K562 (cell line): ENCODE results near the gene GAB1. TPM values are rescaled to one million over a fixed set of nuclear protein-coding genes. Genes with fewer than 3 reads are reported as not detected.

Experiments used
- ATAC-seq: fragments of 200-7000 bp; cut with Tn5 transposase; 3 replicates; pipeline ENCODE4 v1.9.1; 2020; ENCODE audit warnings: moderate library complexity
- BruUV-seq: library from RNA; stranded (reverse); fragments of 400-500 nt; replicated peaks from 2 replicates; lab custom pipeline; 2021; lab: Mats Ljungman, UMichigan
- CTCF ChIA-PET: fragments of 300-600 bp; formaldehyde crosslinking; extraction: SDS; loops from one replicate; lab custom pipeline; 2021; ENCODE audit warnings: low intra/inter-chr PET ratio; lab: Yijun Ruan, JAX
- POLR2A ChIA-PET: fragments of 300-600, 350-650 bp; sonication (Branson Sonifier 250); formaldehyde crosslinking; extraction: SDS; loops from one replicate; lab custom pipeline; 2021; ENCODE audit warnings: antibody characterized with exemption, inconsistent platforms; lab: Yijun Ruan, JAX
- DNase-seq, 4 experiments: peaks; one replicate each; pipeline versions ENCODE4 v3.0.0 to v3.0.0-alpha.2; 2011 to 2018; ENCODE audit warnings: low spot score in 3 of 4, mixed read lengths in 3 of 4; ENCODE audit errors: extremely low read depth in 1 of 4
- FAIRE-seq: peaks from 2 replicates; lab custom pipeline; 2011; peaks lifted over from hg19 to GRCh38; lab: Jason Lieb, UNC
- H2AFZ ChIP-seq: 2 replicates; pipeline ENCODE4 v1.6.0; 2011; ENCODE audit warnings: low read depth, low read length, control low read depth, inconsistent platforms
- H3K27ac ChIP-seq: fragments of 200-600 bp; 3 replicates; pipeline ENCODE4 v1.8.0; 2011; ENCODE audit warnings: low read depth, mild to moderate bottlenecking, control low read depth, inconsistent platforms, low read length, moderate library complexity, mixed read lengths; ENCODE audit errors: extremely low read depth
- H3K27me3 ChIP-seq, 2 experiments: fragments of 300-600 bp in 1 of 2; 2 replicates in 1 of 2; 3 replicates in 1 of 2; pipeline versions ENCODE4 v1.6.0 to v1.8.0; 2011; ENCODE audit warnings: inconsistent platforms in 2 of 2, low read length in 2 of 2, mild to moderate bottlenecking in 1 of 2, mixed read lengths in 1 of 2, moderate library complexity in 1 of 2; ENCODE audit not compliant: control insufficient read depth in 2 of 2, insufficient read depth in 2 of 2
- H3K36me3 ChIP-seq: fragments of 300-600 bp; 3 replicates; pipeline ENCODE4 v1.8.0; 2011; ENCODE audit warnings: mild to moderate bottlenecking, low read length, inconsistent platforms; ENCODE audit not compliant: control insufficient read depth, insufficient read depth
- H3K4me1 ChIP-seq, 2 experiments: fragments of 200-600 bp in 1 of 2; replicated peaks in 1 of 2; 2 replicates in 1 of 2; 3 replicates in 1 of 2; pipeline versions ENCODE4 v1.5.1 to v1.8.0; 2011; ENCODE audit warnings: inconsistent platforms in 2 of 2, low read length in 2 of 2, mild to moderate bottlenecking in 1 of 2, mixed read lengths in 1 of 2, moderate library complexity in 1 of 2; ENCODE audit not compliant: control insufficient read depth in 2 of 2, insufficient read depth in 2 of 2
- H3K4me2 ChIP-seq: 2 replicates; pipeline ENCODE4 v1.6.1; 2011; ENCODE audit warnings: low read length, control low read depth, inconsistent platforms, mixed read lengths; ENCODE audit not compliant: insufficient read depth
- H3K4me3 ChIP-seq: fragments of 200-600 bp; sonication (generic), shearing (Covaris generic); 2 replicates; pipeline ENCODE4 v1.5.1; 2016; ENCODE audit warnings: control low read depth, inconsistent platforms
- H3K79me2 ChIP-seq: fragments of 200-600 bp; 3 replicates; pipeline ENCODE4 v1.8.0; 2011; ENCODE audit warnings: low read length, inconsistent platforms; ENCODE audit not compliant: control insufficient read depth, insufficient read depth
- H3K9ac ChIP-seq, 2 experiments: 2 replicates each; pipeline versions ENCODE4 v1.6.0 to v1.6.1; 2011; ENCODE audit warnings: low read depth in 2 of 2, low read length in 2 of 2, control low read depth in 1 of 2, inconsistent platforms in 1 of 2, mild to moderate bottlenecking in 1 of 2, mixed read lengths in 1 of 2; ENCODE audit not compliant: insufficient read depth in 1 of 2
- H3K9me1 ChIP-seq: one replicate; pipeline ENCODE4 v1.6.0; 2011; ENCODE audit warnings: inconsistent platforms, mild to moderate bottlenecking, low read length, moderate library complexity; ENCODE audit not compliant: control insufficient read depth, insufficient read depth
- H3K9me3 ChIP-seq: replicated peaks from 2 replicates; pipeline ENCODE4 v1.5.1; 2011; ENCODE audit warnings: low read depth, low read length, inconsistent platforms; ENCODE audit not compliant: control insufficient read depth, insufficient read depth
- H4K20me1 ChIP-seq: replicated peaks from 2 replicates; pipeline ENCODE4 v1.6.1; 2011; ENCODE audit warnings: low read length, inconsistent platforms, mixed read lengths; ENCODE audit not compliant: control insufficient read depth, insufficient read depth
- DACH1 ChIP-seq: fragments of 450-650 bp; IDR thresholded peaks from 2 replicates; pipeline ENCODE4 v1.6.1; 2018; ENCODE audit not compliant: partially characterized antibody
- ETS2 ChIP-seq: IDR thresholded peaks from 2 replicates; pipeline ENCODE4 v1.6.1; 2016; ENCODE audit warnings: borderline replicate concordance, missing genetic modification characterization, mild to moderate bottlenecking, moderate library complexity, missing compliant biosample characterization; ENCODE audit not compliant: poor library complexity, severe bottlenecking
- ETV1 ChIP-seq: fragments of 450-650 bp; conservative IDR thresholded peaks from 2 replicates; pipeline ENCODE4 v1.6.1; 2016; ENCODE audit warnings: missing genetic modification characterization, control low read depth, low read depth, missing compliant biosample characterization
- GABPA ChIP-seq: fragments of 200-800 bp; sonication (Bioruptor generic); conservative IDR thresholded peaks from 2 replicates; pipeline ENCODE4 v1.6.1; 2016; ENCODE audit warnings: low read depth, missing genetic modification characterization, missing compliant biosample characterization
- HSF4 ChIP-seq: fragments of 250-450 bp; sonication (Bioruptor Pico); IDR thresholded peaks from 2 replicates; pipeline ENCODE4 v2.1.2; 2022; ENCODE audit warnings: mild to moderate bottlenecking, moderate library complexity, borderline replicate concordance
- MECOM ChIP-seq: fragments of 250-450 bp; sonication (Bioruptor Pico); IDR thresholded peaks from 2 replicates; pipeline ENCODE4 v1.8.0; 2022; ENCODE audit warnings: inconsistent platforms
- MEIS2 ChIP-seq: fragments of 450-650 bp; IDR thresholded peaks from 2 replicates; pipeline ENCODE4 v1.6.1; 2014; ENCODE audit warnings: mild to moderate bottlenecking; ENCODE audit not compliant: partially characterized antibody
- NR2C2 ChIP-seq, 2 experiments: fragments of 200-800 bp in 1 of 2; sonication (Bioruptor generic) in 1 of 2; sonication (generic) in 1 of 2; formaldehyde crosslinking in 1 of 2; IDR thresholded peaks; 2 replicates each; pipeline versions ENCODE4 v1.6.1 to v1.8.0; 2016 to 2022; ENCODE audit warnings: mild to moderate bottlenecking in 1 of 2, missing compliant biosample characterization in 1 of 2, missing genetic modification characterization in 1 of 2, missing genetic modification reagents in 1 of 2
- TBP ChIP-seq: optimal IDR thresholded peaks from 2 replicates; pipeline ENCODE3; 2011; ENCODE audit warnings: low read depth, low read length, improper control_type of control experiment
- ZNF217 ChIP-seq: sonication (generic); formaldehyde crosslinking; IDR thresholded peaks from 2 replicates; pipeline ENCODE4 v1.8.0; 2022; ENCODE audit warnings: mild to moderate bottlenecking, missing genetic modification reagents
- ZNF324 ChIP-seq: fragments of 250-450 bp; sonication (Bioruptor Pico); IDR thresholded peaks from 2 replicates; pipeline ENCODE4 v1.4.0; 2020; ENCODE audit warnings: mild to moderate bottlenecking
- ZNF584 ChIP-seq: fragments of 200-800 bp; sonication (Bioruptor generic); IDR thresholded peaks from 2 replicates; pipeline ENCODE4 v1.6.1; 2016; ENCODE audit warnings: low read depth, mild to moderate bottlenecking, missing genetic modification characterization, missing compliant biosample characterization
- WGBS: fragments of 100-300 bp; shearing (Covaris generic); methylation state at CpG from one replicate; pipeline ENCODE4 v1.1.6; 2016; ENCODE audit warnings: low coverage, mixed read lengths; ENCODE audit not compliant: insufficient coverage; ENCODE audit errors: missing lambda C conversion rate; 5-methylcytosine and 5-hydroxymethylcytosine counted together
- in situ Hi-C: fragments of 300-500 bp; cut with MboI; formaldehyde crosslinking; loops from 4 replicates; pipeline ENCODE4 v1.15.0; 2018; ENCODE audit warnings: inconsistent platforms, mixed read lengths
- intact Hi-C: fragments of 100-400 bp; cut with micrococcal nuclease; formaldehyde crosslinking; loops from 2 replicates; pipeline ENCODE4 v1.14.2; 2022
- polyA plus RNA-seq, 8 experiments: library from polyadenylated mRNA; depleted of rRNA in 4 of 8; stranded (reverse) in 5 of 8; unstranded in 3 of 8; fragments of >200 nt; fragmentation: Nextera tagmentation in 2 of 8; fragmentation: Illumina TruSeq in 1 of 8; extraction: Ambion mirVana in 2 of 8; extraction: Trizol in 1 of 8; gene quantifications; 2 replicates each; pipeline versions ENCODE4 v1.2.1 to v1.2.3, GENCODE V29; 2011 to 2014; ENCODE audit warnings: inconsistent platforms in 1 of 8, missing spikeins in 1 of 8
- total RNA-seq, 7 experiments: library from RNA; depleted of rRNA in 6 of 7; stranded (reverse); fragments of >200 nt in 6 of 7; fragmentation: Illumina TruSeq in 2 of 7; extraction: Trizol in 2 of 7; gene quantifications; 2 replicates each; pipeline versions ENCODE4 v1.2.1 to v1.2.3, GENCODE V29; 2011 to 2021; ENCODE audit warnings: low replicate concordance in 1 of 7
- TF ChIP-seq, protein P1 (sequence below): fragments of 450-650 bp; IDR thresholded peaks from 2 replicates; pipeline ENCODE4 v1.6.1; 2016; ENCODE audit warnings: mild to moderate bottlenecking
- TF ChIP-seq, protein P2 (sequence below): fragments of 450-650 bp; IDR thresholded peaks from 2 replicates; pipeline ENCODE4 v1.6.1; 2016
- TF ChIP-seq, protein P3 (sequence below): sonication (generic); IDR thresholded peaks from 2 replicates; pipeline ENCODE4 v1.6.1; 2016

The GAB1 gene
- total and polyA plus RNA-seq, 9 of the 15 experiments (the other 6 are each of a cell fraction or from before 2014, with no cell fraction given): 1.3 to 14.6 (median 7.5) TPM

DNA sequence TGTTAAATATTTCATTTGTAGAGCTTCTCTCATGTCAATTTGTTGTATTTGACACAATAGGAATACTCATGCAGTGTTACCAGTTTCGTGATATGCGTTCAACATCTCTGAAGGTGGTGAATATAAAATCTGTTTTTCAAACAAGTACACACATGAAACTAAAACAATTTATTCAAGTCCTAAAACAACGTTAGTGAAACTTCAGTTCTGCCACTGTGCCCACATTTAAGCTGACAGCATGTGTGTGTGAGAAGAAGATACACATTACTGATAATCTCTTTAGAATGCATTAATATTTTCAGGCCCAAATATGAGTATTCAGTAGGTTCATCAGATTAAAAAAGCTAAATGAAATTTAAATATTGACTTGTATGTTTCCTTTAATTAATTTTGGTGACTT is 21.7 kb downstream of the GAB1 start (continued):
- TF ChIP-seq, protein P1, sequence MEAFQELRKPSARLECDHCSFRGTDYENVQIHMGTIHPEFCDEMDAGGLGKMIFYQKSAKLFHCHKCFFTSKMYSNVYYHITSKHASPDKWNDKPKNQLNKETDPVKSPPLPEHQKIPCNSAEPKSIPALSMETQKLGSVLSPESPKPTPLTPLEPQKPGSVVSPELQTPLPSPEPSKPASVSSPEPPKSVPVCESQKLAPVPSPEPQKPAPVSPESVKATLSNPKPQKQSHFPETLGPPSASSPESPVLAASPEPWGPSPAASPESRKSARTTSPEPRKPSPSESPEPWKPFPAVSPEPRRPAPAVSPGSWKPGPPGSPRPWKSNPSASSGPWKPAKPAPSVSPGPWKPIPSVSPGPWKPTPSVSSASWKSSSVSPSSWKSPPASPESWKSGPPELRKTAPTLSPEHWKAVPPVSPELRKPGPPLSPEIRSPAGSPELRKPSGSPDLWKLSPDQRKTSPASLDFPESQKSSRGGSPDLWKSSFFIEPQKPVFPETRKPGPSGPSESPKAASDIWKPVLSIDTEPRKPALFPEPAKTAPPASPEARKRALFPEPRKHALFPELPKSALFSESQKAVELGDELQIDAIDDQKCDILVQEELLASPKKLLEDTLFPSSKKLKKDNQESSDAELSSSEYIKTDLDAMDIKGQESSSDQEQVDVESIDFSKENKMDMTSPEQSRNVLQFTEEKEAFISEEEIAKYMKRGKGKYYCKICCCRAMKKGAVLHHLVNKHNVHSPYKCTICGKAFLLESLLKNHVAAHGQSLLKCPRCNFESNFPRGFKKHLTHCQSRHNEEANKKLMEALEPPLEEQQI: no peak
- TF ChIP-seq HSF4 (CRISPR knock-in tag) (no peak), ETS2 (tag) (no peak), ZNF217 (no peak), ZNF324 (CRISPR knock-in tag) (no peak)

DNA sequence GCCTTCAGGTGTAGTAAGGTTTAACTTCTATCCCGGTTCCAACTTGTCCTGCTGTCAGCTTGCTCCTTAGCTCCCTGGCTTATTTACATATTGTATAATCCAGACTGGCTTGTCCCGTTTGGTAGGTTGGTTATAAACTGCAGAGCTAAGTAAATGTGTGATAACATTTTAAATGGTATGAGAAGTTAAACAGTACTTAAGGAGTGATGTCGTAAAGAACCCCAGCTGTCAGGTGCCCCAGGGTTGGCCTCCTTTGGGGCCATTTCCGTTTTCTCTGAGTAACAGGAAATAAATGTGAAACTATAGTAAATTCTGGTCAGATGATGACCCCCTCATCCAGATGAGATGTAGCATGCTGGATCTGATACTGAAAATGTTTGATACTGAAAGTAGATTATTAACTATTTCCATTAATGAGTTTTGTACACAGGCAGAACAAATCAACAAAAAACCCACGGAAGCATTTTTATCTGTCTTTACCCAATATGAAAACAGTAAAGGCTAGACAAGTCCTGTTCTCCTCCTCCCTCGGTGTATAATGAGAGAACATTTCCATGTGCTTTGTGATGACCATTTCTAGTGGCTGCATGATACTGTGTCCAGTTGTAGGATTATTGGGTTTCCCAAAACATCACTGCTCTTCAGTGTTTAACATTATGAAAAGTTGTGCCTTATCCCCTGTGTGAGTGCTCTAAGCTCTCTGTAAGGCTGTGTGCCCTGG is 22.4 kb downstream of the GAB1 start:
- peaks cover 88% of the 10 kb centered on the region for H3K79me2 ChIP-seq
- in situ Hi-C loops (no loop called here), intact Hi-C loops (loop anchor here (1.0 kb wide), 1 partner anchor 11 kb away; no protein-coding TSS in a partner anchor)
- peak overlapping the region; percentile 68 for H3K27ac ChIP-seq
- peak overlapping the region in 1 of 2 experiments; percentile 9; a peak in 1 of 4 replicates for H3K9ac ChIP-seq
- no peaks in the 10 kb centered on the region for H3K36me3 ChIP-seq
- H3K27me3 ChIP-seq: no peaks in the 10 kb centered on the region
- POLR2A ChIA-PET: interaction anchor here (0.5 to 1.0 kb wide), 2 partner anchors 15 to 29 kb away, joined by 3 to 5 read pairs; no protein-coding TSS in a partner anchor
- TF ChIP-seq, protein P2, sequence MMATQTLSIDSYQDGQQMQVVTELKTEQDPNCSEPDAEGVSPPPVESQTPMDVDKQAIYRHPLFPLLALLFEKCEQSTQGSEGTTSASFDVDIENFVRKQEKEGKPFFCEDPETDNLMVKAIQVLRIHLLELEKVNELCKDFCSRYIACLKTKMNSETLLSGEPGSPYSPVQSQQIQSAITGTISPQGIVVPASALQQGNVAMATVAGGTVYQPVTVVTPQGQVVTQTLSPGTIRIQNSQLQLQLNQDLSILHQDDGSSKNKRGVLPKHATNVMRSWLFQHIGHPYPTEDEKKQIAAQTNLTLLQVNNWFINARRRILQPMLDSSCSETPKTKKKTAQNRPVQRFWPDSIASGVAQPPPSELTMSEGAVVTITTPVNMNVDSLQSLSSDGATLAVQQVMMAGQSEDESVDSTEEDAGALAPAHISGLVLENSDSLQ: 0 out of 2 replicates have a peak, but pooled peaks have one; percentile 23
- TF ChIP-seq ETV1 (tag) (peak; percentile 61), NR2C2 (CRISPR knock-in tag; IDR thresholded peaks at IDR 0.05) (no peak), NR2C2 (tag; IDR thresholded peaks at IDR 0.05) (0 out of 2 replicates have a peak, but pooled peaks have one; percentile 22), TBP (peak; percentile 24), MEIS2 (peak; percentile 9), GABPA (tag) (peak; percentile 70), ZNF584 (CRISPR knock-in tag) (no peak), MECOM (CRISPR knock-in tag) (no peak), DACH1 (peak; percentile 36)
- TF ChIP-seq, protein P3, sequence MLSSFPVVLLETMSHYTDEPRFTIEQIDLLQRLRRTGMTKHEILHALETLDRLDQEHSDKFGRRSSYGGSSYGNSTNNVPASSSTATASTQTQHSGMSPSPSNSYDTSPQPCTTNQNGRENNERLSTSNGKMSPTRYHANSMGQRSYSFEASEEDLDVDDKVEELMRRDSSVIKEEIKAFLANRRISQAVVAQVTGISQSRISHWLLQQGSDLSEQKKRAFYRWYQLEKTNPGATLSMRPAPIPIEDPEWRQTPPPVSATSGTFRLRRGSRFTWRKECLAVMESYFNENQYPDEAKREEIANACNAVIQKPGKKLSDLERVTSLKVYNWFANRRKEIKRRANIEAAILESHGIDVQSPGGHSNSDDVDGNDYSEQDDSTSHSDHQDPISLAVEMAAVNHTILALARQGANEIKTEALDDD: 0 out of 2 replicates have a peak, but pooled peaks have one; percentile 46
- H3K4me2 ChIP-seq: peak overlapping the region; percentile 63
- 5% methylated on average over 6 of the region's 6 CpGs for WGBS
- ATAC-seq (peak; percentile 72), FAIRE-seq (no peak), DNase-seq (peak in 1 of 4 experiments; percentile 48)
- H3K4me3 ChIP-seq: no peak overlapping the region
- H3K9me3 ChIP-seq: no peaks in the 10 kb centered on the region
- H2AFZ ChIP-seq: peak overlapping the region; percentile 64
- H3K4me1 ChIP-seq: peaks cover 0 to 15% of the 10 kb centered on the region in 2 experiments
- CTCF ChIA-PET: no interaction called here
- no peaks in the 10 kb centered on the region; the same call in 1 of the 2 replicates for H4K20me1 ChIP-seq
- no peaks in the 10 kb centered on the region for H3K9me1 ChIP-seq
- BruUV-seq: no TSS peak
